ENCODE results near the gene LY6G6D. TPM values are rescaled to one million over a fixed set of nuclear protein-coding genes. Genes with fewer than 3 reads are reported as not detected.
"Not testable (repeated sequence)": the region's sequence is repeated elsewhere in the genome, so short reads cannot be mapped to it uniquely, and the experiment has no call there.

The LY6G6D gene
- total RNA-seq, 4 donors from 2014 or later: not detected

DNA sequence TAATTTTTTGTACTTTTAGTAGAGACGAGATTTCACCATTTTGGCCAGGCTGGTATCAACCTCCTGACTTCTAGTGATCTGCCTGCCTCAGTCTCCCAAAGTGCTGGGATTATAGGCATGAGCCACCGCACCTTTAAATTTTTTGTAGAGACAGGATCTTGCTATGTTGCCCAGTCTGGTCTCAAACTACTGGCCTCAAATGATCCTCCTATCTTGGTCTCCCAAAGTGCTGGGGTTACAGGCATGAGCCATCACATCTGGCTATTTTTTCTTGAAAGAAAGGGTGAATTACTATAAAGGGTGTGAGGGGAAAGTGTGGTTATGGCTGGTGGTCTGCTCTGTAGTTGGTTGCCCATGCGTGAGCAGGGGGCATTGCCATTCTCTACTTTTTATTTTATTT is 6.9 kb upstream of the LY6G6D start:
- peaks cover 3% of the 10 kb centered on the region in 2 donors for H3K4me1 ChIP-seq
- in situ Hi-C loops (cut with MboI; ENCODE audit: low sequenced_read_pairs in 4 of 4) (no loop called here), intact Hi-C loops (cut with DNase I; ENCODE audit: low total_unique reads) (no loop called here)
- H3K27ac ChIP-seq: no peak overlapping the region
- H3K4me3 ChIP-seq: no peak overlapping the region
- H3K36me3 ChIP-seq: no peaks in the 10 kb centered on the region
- ATAC-seq (no peak), DNase-seq (no peak)
- no peaks in the 10 kb centered on the region for H3K27me3 ChIP-seq
- no peak for TF ChIP-seq POLR2A (IDR thresholded peaks at IDR 0.05)
- TF ChIP-seq, protein P1, sequence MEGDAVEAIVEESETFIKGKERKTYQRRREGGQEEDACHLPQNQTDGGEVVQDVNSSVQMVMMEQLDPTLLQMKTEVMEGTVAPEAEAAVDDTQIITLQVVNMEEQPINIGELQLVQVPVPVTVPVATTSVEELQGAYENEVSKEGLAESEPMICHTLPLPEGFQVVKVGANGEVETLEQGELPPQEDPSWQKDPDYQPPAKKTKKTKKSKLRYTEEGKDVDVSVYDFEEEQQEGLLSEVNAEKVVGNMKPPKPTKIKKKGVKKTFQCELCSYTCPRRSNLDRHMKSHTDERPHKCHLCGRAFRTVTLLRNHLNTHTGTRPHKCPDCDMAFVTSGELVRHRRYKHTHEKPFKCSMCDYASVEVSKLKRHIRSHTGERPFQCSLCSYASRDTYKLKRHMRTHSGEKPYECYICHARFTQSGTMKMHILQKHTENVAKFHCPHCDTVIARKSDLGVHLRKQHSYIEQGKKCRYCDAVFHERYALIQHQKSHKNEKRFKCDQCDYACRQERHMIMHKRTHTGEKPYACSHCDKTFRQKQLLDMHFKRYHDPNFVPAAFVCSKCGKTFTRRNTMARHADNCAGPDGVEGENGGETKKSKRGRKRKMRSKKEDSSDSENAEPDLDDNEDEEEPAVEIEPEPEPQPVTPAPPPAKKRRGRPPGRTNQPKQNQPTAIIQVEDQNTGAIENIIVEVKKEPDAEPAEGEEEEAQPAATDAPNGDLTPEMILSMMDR (IDR thresholded peaks at IDR 0.05 in 4 of 5, conservative IDR thresholded peaks at IDR 0.05 in 1 of 5): no peak
- H3K9me3 ChIP-seq: no peaks in the 10 kb centered on the region

DNA sequence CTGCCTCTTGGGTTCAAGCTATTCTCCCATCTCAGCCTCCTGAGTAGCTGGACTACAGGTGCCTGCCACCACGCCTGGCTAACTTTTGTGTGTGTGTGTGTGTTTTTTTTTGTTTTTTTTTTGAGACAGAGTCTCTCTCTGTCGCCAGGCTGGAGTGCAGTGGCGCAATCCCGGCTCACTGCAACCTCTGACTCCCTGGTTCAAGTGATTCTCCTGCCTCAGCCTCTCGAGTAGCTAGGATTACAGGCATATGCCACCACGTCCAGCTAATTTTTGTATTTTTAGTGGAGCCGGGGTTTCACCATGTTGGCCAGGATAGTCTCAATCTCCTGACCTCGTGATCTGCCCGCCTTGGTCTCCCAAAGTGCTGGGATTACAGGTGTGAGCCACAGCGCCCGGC is 6.0 kb upstream of the LY6G6D start:
- DNase-seq; H3K9me3 ChIP-seq; H3K4me3 ChIP-seq; ATAC-seq; H3K36me3 ChIP-seq; intact Hi-C loops (cut with DNase I; ENCODE audit: low total_unique reads); in situ Hi-C loops (cut with MboI; ENCODE audit: low sequenced_read_pairs in 4 of 4); H3K4me1 ChIP-seq; H3K27me3 ChIP-seq; H3K27ac ChIP-seq: not testable (repeated sequence)

DNA sequence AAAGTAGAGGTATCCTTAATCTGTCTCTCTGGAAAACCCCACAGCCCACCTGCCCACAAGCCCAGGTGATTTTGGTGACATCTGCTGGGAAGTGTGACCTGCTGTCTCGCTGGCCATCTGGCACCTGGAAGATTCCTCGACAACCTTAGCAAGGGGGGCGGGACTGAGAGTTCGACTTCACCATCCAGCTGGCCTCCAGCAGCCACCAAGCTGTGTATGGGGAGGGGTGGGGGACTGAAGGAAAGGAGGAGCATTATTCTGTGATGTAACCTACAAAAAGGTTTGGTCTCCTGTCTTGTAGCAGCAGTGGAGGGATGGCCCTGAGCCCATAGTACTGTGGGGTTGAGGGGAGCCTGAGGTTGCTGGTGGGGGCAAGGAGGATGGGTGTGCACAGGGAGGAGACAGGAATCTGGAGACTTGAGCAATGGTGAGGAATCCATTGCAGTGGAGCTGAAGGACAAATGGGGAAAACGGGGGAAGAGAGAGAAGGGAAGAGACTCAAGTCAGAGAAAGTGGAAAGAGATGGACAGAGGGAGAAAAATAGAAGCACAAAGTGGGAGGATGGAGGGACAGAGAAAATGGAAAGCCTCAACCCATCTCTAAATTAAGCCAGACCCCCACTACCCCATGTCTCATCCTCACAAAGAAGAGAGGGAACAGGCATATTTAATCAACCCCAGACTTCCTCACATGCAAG is 4.5 kb upstream of the LY6G6D start:
- Histone ChIP-seq H3K36me3 (no peaks in the 10 kb centered on the region), H3K27me3 (no peaks in the 10 kb centered on the region), H3K4me3 (no peak overlapping the region), H3K27ac (no peak overlapping the region), H3K4me1 (no peaks in the 10 kb centered on the region), H3K9me3 (no peaks in the 10 kb centered on the region)
- ATAC-seq (no peak), DNase-seq (no peak)
- intact Hi-C loops (cut with DNase I; ENCODE audit: low total_unique reads) (no loop called here), in situ Hi-C loops (cut with MboI; ENCODE audit: low sequenced_read_pairs in 4 of 4) (no loop called here)
- TF ChIP-seq, protein P1 (IDR thresholded peaks at IDR 0.05 in 4 of 5, conservative IDR thresholded peaks at IDR 0.05 in 1 of 5): no peak
- no peak for TF ChIP-seq POLR2A (IDR thresholded peaks at IDR 0.05)

DNA sequence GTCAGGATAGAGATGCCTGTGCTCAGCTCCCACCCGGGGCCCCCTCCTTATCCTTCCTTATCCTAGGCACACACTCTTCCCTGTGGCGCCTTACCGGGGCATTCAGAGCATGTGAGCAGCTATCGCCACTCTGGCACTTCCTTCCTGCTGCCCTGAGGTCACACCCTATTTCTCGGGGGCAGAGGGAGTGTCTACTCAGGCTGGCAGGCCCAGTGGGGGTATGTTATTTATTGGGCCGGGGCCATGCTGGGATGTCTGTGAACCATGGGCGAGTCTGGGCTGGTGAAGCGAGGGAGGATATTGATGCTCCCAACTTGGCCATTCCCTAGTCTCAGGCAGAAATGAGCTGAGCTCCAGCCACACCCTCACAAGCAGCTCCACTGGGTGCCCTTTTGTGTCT is 3.9 kb upstream of the LY6G6D start:
- no peak overlapping the region for H3K4me3 ChIP-seq
- ATAC-seq (no peak), DNase-seq (no peak)
- TF ChIP-seq POLR2A (IDR thresholded peaks at IDR 0.05): no peak
- TF ChIP-seq, protein P1 (IDR thresholded peaks at IDR 0.05 in 4 of 5, conservative IDR thresholded peaks at IDR 0.05 in 1 of 5): no peak
- no peaks in the 10 kb centered on the region for H3K4me1 ChIP-seq
- H3K36me3 ChIP-seq: no peaks in the 10 kb centered on the region
- intact Hi-C loops (cut with DNase I; ENCODE audit: low total_unique reads): no loop called here
- H3K27me3 ChIP-seq: no peaks in the 10 kb centered on the region
- H3K27ac ChIP-seq: no peak overlapping the region
- no peaks in the 10 kb centered on the region for H3K9me3 ChIP-seq
- in situ Hi-C loops (cut with MboI; ENCODE audit: low sequenced_read_pairs in 4 of 4): no loop called here

DNA sequence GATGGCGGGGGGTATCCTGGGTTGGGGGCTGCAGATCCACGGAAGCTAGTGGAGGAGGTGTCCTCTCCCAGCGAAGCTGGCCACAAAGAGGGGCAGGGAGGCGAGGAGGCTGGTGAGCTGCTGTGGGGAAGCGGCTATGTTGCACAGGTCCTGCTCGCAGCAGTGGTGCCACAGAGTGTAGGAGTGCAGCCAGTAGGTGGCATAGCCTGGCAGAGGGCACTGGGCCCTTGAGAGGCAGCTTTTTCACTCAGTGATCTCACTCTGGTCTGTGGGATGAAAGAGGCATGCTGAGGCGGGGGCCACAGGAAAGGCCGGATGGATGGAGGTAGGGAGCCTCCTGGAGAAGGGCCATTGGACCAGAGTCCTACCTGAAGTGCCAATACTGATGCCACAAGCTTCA is 2.9 kb upstream of the LY6G6D start:
- intact Hi-C loops (cut with DNase I; ENCODE audit: low total_unique reads): no loop called here
- H3K9me3 ChIP-seq: no peaks in the 10 kb centered on the region
- DNase-seq (no peak), ATAC-seq (no peak)
- H3K27me3 ChIP-seq: no peaks in the 10 kb centered on the region
- no peak overlapping the region for H3K4me3 ChIP-seq
- in situ Hi-C loops (cut with MboI; ENCODE audit: low sequenced_read_pairs in 4 of 4): no loop called here
- TF ChIP-seq, protein P1 (IDR thresholded peaks at IDR 0.05 in 4 of 5, conservative IDR thresholded peaks at IDR 0.05 in 1 of 5): no peak
- TF ChIP-seq POLR2A (IDR thresholded peaks at IDR 0.05): no peak
- no peaks in the 10 kb centered on the region for H3K4me1 ChIP-seq
- no peak overlapping the region for H3K27ac ChIP-seq
- no peaks in the 10 kb centered on the region for H3K36me3 ChIP-seq

Data from gastrocnemius medialis (tissue), 4 donors.